IPS-11a (cell line): ENCODE results near the gene COG8.
"Not testable (repeated sequence)": the region's sequence is repeated elsewhere in the genome, so short reads cannot be mapped to it uniquely, and the experiment has no call there.

Experiments used
- H3K4me3 ChIP-seq: one replicate; pipeline ENCODE4 v1.5.1; 2013; ENCODE audit warnings: low read depth, low read length, control low read depth

The COG8 gene

DNA sequence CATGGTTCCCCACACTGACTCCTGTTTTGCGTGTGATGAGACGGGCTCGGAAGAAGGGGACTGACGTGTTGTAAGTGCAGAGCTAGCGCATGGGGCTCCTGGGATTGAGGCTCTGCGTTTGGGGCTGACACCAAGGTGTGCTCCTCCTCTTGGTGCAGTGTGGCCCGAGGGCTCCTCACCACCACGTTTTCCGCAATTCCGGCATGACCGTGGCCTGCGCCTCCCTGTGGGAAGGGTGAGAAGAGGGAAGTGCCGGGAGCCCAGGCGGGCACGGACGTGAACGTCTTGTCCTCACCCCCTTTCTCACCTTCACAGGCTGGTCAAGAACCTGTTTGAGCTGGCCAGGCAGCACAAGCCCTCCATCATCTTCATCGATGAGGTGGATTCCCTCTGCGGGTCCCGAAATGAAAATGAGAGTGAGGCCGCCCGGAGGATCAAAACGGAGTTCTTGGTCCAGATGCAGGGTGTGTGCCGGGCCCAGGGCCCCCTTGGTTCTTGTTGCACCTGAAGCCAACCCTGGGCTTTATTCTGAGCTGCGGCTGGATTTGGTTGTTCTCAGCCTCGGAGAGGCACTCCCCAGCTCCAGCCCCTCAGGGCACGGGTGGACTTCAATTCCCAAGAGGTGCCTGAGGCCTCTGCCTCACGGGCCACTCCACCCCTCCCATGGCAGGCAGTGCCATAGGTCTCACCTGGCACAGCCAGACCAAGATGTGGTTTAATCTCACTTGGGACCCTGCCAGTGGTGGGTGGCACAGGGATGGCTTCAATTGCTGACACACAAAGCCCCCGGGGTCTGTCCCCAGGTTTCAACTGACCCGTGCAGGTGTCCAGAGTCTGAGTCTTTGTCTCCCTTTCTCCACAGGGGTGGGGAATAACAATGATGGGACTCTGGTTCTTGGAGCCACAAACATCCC is 19.3 kb downstream of the COG8 start:
- no peak overlapping the region for H3K4me3 ChIP-seq

DNA sequence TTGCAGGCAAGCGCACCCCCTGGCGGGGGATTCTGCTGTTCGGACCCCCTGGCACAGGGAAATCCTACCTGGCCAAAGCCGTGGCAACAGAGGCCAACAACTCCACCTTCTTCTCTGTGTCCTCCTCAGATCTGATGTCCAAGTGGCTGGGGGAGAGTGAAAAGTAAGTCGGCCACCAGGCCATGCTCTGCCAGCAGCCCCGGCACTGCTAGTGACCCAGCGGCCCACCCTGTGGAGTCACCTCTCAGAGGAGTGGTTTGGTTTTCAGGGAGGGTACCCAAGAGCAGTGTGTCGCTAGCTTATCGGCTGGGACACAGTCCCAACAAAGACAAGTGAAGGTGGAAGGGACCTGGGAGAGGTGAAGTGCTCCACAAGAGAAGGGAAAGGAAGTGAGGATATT is 20.0 kb downstream of the COG8 start:
- no peak overlapping the region for H3K4me3 ChIP-seq

DNA sequence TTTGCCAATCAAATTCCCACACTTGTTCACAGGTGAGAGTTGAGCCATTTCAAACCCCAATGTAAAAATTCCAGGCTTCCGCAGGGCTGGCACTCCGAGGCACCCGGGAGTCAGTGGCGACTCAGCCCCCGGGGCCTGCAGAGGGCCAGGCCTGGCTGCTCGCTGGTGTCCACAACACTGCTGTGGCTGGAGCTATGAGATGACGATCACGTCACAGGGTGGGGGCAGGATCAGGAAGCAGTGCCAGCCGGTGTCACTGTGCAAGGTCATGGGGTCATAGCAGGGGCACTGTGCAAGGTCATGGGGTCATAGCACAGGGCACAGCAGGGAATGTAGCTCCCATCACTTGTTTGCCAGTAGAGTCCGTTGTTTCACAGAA is 20.5 kb downstream of the COG8 start:
- H3K4me3 ChIP-seq = no peak overlapping the region

DNA sequence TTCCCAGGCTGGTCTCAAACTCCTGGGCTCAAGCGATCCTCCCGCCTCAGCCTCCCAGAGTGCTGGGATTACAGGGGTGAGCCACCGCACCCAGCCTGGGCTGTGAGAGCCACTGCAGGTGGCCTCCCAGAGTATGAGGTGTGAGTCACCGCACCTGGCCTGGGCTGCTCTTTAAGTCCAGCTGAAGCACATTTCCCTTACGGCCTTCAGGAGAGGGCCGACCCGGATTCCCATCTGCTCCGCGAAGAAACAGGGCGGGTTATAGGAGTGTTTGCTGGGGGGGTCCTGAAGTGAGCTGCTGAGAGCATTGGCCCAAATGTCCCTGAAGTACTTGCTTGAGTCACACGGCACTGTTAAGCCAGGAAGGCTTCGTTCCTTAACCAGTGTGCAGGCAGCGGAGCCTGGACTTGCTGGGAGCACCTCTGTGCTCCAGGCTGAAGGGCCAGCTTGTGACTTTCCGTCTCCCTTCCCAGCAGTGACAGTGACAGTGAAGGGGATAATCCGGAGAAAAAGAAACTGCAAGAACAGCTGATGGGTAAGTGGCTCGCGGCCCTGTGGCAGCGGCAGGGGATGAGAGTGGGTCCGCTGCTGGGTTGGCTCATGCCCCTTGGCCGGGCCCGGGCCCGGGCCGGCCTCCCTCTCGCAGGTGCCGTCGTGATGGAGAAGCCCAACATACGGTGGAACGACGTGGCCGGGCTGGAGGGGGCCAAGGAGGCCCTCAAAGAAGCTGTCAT is 21.0 kb downstream of the COG8 start:
- no peak overlapping the region for H3K4me3 ChIP-seq

DNA sequence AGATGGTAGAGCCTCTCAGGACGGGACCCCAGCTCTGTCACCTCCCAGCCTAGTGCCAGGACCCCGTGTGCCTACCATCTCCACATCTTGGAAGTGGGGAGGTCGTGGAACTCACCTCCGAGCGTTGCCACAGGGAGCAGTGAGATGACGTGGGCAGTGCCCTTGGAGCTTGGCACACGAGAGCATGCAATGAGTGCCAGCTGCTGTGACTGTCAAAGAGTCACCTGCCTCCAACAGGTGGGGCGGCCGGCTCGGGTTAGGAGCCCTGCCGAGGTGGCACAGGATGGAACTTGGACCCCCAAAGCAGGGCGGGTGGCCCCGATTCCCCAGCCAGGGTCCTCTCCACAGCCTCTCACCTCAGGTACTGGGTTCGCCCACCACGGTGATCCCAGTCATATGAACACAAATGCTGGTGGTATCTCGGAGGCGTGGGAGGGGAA is 22.7 kb downstream of the COG8 start:
- no peak overlapping the region for H3K4me3 ChIP-seq

DNA sequence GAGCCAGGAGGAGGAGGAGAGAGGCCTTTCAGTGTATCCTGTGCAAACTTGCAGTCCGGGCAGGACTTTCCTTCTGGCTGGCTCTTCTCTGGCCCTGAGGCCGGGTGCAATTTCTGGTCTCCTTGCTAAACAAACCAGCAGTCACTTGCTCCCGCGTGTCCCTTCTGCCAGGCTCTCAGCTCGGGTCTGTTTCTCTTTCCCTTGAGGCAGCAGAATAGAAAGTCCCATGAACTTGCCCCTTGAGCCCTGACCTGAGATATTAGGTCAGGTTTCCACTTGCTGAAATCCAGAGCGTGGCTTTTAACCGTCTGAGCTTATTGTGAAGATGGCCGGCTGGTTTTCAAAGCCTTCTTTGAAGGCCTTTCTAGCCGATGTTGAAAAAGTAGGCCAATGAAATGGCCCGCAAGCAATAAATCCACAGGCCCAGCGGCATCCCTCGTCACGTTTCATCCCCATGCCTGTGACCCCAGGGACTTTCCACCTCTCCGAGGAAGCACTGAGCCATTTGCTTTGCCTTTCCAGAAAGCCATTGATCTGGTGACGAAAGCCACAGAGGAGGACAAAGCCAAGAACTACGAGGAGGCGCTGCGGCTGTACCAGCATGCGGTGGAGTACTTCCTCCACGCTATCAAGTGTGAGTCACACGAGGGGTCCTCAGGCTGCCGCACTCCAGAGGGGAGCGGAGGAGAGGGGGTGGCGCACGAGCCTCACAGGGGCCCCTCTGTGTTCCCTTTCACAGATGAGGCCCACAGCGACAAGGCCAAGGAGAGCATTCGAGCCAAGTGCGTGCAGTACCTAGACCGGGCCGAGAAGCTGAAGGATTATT is 23.7 kb downstream of the COG8 start:
- no peak overlapping the region for H3K4me3 ChIP-seq

DNA sequence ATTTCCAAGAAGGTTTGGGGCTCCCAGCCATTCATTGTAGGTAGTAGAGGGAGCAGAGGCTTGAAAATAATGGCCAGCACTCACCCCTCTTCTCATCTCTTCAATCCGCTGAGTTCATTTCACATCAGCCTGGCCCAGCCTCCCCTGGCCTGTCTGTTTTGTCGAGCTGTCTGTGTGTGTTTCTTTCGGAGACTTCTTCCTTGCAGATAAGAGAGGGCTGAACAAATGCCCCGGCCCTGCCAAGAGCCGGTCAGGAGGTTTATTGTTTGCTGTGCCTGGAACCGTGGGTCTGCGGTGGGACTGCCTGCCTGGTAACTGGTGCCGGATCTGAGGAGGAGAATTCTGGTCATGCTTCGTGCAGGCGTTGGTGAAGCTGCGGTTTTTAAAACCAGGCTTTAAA is 24.8 kb downstream of the COG8 start:
- no peak overlapping the region for H3K4me3 ChIP-seq

DNA sequence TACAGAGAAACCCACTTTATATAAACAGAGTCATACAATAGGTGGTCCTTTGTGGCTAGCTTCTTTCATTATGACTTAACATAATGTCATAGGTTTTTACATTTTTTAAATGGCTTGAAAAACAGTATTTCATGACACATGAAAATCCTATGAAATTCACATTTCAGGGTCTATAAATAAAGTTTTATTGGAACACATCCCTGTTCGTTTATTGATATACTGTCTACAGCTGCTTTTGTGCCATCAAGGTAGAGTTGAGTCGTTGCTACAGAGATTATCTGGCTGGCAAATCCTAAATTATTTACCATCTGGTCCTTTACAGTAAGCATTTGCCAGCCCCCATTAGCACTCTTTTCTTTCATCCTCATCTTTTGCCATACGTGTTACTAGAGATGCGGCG is 25.9 kb downstream of the COG8 start:
- no peak overlapping the region for H3K4me3 ChIP-seq

DNA sequence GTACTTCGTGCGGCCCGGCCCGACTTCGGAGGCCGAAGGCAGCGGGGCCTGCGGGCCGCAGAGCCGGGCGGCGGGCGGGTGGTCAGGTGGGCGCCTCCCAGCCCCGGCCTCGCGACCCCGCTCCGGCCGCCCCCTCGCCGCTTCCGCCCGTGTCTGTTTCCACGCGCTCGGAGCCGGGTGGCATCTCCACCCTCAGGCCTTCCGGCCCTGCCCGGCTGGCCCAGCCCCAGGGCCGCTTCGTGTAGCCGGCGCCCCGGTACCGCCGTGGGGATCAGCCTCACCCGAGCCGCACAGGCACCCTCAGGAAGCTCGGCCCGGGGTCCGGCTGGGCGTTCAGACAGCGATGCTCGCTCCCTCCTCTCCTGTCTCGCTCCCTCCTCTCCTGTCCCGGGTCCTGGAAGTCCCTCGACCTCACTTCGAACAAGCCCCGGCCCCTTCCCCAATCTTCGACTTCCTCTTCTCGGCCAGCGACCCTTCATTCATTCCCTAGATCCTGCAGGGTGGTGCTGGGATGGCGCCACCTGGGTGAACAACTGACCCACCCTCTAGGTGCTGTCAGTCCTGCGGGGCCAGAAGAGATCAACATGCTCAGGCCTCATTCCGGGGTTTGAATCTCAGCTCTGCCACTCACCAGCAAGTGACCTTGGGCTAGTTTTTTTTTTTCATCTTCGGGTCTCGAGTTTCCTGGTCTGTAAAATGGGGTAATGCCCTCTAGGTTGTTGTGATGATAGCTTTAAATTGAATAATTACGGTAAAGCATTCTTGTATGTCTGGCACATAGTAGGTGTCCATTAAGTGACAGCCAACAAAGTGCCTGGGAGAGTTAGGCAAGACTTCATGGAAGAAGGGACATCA is 27.6 kb downstream of the COG8 start:
- peak overlapping the region; percentile 74 for H3K4me3 ChIP-seq

DNA sequence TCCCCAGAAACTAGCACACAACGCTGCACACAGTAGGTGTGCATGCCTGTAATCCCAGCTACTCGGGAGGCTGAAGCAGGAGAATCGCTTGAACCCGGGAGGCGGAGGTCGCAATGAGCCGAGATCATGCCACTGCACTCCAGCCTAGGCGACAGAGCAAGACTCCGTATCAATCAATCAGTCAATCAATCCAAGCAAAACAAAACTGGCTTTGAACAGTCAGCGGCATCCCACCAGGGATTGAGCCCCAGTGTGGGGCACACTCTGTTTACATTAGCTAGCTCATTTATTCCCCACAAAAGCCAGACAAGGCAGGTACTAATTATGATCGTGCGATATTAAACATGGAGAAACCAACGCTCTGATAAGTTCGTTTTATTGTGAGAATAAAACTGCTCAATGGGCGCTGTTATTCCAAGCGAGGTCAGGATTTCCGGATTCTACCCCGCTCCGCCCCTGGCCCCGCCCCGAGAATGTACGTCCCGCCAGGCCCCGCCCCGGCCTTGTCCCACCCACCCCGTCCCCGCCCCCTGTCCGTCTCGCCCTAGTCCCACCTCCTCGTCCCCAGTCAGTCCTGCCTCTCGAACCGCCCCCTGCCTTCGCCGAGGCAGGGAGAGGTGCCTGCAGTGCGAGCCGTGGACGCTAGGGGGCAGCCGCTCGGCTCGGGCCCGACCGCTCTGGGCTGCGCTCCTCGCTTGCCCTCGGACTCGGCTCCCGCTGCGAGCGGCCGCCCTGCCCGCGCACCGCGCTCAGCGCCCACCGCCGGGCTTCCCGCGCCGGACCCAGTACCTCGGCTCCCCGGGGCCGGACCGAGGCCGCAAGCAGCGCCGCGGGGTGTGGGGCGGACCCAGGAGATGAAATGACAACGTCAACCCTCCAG is 28.5 kb downstream of the COG8 start, which contains the start of gene VPS4A:
TSS of gene VPS4A (plus strand) at position 698 of the 880 bp plus-strand sequence. CDS start at position 860, 162 bp downstream.
- H3K4me3 ChIP-seq = peak within 1 kb of the TSS; percentile 74

DNA sequence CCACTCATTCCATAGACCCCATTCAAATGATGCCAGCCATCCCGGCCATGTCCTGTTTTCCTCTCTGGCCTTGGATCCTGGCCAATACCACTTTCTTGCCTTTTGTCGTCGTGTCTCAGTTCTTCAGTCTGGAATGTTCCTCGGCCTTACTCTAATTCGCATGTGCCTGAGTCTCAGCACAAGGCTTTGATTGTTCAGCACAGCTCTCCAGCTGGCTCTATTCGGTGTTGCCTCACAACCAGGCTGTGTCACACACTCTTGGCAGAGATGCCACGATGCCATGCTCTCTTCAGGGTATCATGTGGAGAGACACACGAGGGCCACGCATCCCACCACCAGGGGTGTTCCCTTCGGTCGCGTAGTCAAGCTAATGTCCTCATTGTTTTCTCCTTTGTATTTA is 30.0 kb downstream of the COG8 start:
- H3K4me3 ChIP-seq = no peak overlapping the region

DNA sequence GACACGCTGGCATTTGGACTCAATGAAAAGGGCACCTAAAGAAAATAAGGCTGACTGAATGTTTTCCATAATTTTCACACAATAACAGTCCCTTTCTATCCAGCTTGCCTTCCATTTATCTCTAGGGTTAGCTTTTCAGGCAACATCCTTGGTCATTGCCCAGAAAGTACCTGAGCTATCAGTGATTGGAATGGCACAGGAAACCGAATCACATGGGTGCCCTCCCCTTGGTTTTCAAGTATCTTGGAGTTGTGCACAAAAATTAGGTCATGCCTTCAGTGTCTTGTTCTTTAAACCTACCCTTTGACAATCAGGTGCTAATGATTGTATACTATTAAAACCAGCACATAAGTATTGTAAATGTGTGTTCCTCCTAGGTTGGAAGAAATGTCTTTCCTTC is 31.5 kb downstream of the COG8 start:
- no peak overlapping the region for H3K4me3 ChIP-seq

DNA sequence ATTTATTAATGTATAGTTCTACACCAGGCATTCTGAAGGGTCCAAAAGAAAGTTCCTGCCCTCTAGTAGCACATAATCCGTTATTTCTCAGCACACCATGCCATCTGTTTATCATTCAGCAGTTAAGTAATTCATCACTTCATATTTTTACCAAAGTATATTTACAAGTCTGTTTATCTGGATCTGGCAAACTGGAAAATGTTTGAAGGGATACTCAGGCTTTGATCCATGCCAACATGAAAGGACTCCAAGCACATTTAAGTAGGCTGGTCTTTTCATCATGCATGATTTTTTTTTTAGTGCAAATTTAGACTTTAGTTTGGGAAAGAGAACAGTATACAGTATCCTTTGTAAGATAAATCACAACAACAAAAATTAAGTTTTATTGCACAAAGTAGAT is 32.3 kb downstream of the COG8 start:
- no peak overlapping the region for H3K4me3 ChIP-seq

DNA sequence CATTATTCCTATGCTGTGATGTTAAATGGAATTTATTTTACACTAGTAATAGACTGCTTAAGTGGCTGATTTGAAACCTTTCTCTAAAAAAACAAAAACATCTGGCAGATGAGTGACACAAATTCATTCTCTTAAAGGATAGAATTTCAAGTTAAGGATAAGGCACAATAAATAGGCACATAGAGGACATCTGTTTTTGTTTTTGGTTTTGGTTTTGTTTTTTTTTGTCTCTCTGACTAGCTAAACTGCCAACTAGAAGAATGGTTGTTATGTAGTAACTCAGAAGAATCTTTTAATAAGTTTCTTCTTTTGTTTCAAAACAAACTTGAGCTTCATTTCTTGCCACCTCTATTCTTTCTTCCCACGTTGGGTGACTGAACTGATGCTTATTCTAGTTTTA is 33.3 kb downstream of the COG8 start:
- H3K4me3 ChIP-seq = no peak overlapping the region

DNA sequence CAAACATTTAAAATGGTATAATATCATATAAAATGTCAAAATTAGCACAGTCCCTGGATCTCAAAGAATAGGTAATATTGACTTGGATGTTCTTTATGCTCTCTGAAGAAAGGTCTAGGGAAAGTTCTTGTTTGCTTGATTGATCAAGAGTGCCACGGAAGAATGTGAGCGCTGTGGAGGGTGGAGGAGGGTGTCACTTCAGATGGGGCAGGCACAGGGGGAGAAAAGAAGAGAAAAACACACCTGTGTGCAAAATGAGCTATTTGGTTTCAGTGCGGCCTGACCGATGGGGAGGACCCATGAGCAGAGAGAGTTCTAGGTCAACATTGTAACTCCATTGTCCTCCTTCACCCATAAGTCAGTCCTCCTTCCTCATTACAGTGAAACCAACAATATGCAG is 37.1 kb downstream of the COG8 start:
- no peak overlapping the region for H3K4me3 ChIP-seq

DNA sequence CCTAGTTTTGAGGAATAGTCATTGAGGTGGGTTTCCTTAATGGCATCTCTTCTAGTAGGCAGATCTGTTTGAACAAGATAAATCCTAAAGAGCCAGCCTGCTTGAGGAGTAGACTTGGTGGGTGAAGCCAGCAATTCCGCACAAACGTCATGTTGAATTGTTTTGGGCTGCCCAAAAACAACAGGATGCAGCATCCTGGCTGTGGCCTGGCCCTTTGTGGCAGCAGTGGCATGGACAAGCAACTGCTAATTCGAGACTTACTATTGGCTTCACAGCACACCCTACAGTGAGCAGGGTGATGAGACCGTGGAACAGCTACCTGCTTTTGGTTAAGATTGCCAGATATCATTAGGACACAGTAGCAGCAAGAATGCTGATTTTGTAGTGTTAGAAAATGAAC is 37.5 kb downstream of the COG8 start:
- H3K4me3 ChIP-seq = no peak overlapping the region

DNA sequence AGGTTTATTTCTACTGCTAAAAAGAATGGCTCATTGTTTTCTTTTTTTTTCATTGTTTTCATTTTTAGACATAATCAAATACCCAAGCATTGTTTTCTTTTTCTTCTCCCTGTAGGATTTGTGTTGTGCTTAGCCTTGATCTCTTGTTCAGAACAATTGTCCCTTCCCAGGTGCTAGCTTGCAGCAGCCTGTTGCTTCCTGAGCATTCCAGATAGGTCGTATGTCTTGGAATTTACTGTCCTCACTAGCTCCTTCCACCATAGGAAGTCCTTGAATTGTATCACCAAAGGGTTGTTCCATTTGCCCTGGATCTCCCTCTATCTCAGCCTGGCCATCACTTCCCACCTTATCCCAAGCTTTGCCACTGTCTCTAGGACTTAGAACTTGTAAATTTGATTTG is 38.2 kb downstream of the COG8 start:
- H3K4me3 ChIP-seq = no peak overlapping the region

DNA sequence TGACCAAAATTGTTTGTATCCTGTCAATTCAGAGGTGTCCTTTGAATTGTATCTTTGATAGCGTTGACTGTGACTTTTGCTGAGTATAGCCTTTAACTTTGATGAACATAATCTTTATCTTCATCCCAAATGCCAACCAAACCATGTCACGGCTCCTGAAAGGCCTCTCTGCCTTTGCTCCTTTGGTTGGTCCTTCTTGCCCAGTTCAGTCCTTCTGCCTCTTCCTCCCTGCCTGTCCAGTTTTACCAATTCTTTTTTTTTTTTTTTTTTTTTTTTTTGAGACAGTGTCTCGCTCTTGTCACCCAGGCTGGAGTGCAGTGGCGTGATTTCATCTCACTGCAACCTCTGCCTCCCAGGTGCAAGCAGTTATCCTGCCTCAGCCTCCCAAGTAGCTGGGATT is 41.1 kb downstream of the COG8 start:
- no peak overlapping the region for H3K4me3 ChIP-seq

DNA sequence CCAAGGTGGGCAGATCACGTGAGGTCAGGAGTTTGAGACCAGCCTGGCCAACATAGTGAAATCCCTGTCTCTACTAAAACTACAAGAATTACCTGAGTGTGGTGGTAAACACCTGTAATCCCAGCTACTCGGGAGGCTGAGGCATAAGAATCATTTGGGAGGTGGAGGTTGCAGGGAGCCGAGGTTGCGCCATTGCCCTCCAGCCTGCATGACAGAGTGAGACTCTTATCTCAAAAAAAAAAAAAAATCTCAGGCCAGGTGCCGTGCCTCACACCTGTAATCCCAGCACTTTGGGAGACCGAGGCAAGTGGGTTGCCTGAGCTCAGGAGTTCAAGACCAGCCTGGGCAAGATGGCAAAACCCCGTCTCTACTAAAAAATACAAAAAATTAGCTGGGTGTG is 42.6 kb downstream of the COG8 start:
- H3K4me3 ChIP-seq = not testable (repeated sequence)
